ENCODE measurements around the gene TRPM4. TPM values are rescaled to one million over a fixed set of nuclear protein-coding genes. Genes with fewer than 3 reads are reported as not detected.

Gene TRPM4
- total and polyA plus RNA-seq, 2 experiments from 2014 or later, result 74.2 to 106 TPM

GRCh38 chr19:49256691-49257090 is 99.1 kb downstream of the TRPM4 start:
- TF ChIP-seq, protein P1, sequence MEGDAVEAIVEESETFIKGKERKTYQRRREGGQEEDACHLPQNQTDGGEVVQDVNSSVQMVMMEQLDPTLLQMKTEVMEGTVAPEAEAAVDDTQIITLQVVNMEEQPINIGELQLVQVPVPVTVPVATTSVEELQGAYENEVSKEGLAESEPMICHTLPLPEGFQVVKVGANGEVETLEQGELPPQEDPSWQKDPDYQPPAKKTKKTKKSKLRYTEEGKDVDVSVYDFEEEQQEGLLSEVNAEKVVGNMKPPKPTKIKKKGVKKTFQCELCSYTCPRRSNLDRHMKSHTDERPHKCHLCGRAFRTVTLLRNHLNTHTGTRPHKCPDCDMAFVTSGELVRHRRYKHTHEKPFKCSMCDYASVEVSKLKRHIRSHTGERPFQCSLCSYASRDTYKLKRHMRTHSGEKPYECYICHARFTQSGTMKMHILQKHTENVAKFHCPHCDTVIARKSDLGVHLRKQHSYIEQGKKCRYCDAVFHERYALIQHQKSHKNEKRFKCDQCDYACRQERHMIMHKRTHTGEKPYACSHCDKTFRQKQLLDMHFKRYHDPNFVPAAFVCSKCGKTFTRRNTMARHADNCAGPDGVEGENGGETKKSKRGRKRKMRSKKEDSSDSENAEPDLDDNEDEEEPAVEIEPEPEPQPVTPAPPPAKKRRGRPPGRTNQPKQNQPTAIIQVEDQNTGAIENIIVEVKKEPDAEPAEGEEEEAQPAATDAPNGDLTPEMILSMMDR (IDR thresholded peaks at IDR 0.05; ENCODE audit: low read depth, low read length), result no peak
- Histone ChIP-seq H3K4me3 (no peak overlapping the region), H3K9me3 (ENCODE audit: low read depth) (no peaks in the 10 kb centered on the region), H3K27me3 (no peaks in the 10 kb centered on the region), H3K27ac (no peak overlapping the region), H3K36me3 (no peaks in the 10 kb centered on the region), H3K4me1 (ENCODE audit: low read depth) (no peaks in the 10 kb centered on the region)
- DNase-seq (ENCODE audit: low read depth in 1 of 2, low spot score in 1 of 2), result no peak

Other genes starting within 250 kb of the TRPM4 start
- gene DHDH, start 224.1 kb upstream of the TRPM4 start, total RNA-seq, result 2.2 and 4.8 TPM in 2 replicates
- 7.0 and 10.2 TPM in 2 replicates for gene DHDH, start 224.1 kb upstream of the TRPM4 start, polyA plus RNA-seq
- gene BAX, start 202.9 kb upstream of the TRPM4 start, total RNA-seq, result 64.2 and 126 TPM in 2 replicates
- gene BAX, start 202.9 kb upstream of the TRPM4 start, polyA plus RNA-seq, result 68.7 and 95.2 TPM in 2 replicates
- 760 and 891 TPM in 2 replicates for gene FTL, start 192.5 kb upstream of the TRPM4 start, total RNA-seq
- 1,227 and 1,335 TPM in 2 replicates for gene FTL, start 192.5 kb upstream of the TRPM4 start, polyA plus RNA-seq
- gene GYS1, start 164.5 kb upstream of the TRPM4 start, total RNA-seq, result 155 and 165 TPM in 2 replicates
- gene GYS1, start 164.5 kb upstream of the TRPM4 start, polyA plus RNA-seq, result 175 and 195 TPM in 2 replicates
- gene RUVBL2, start 163.9 kb upstream of the TRPM4 start, total RNA-seq, result 240 and 294 TPM in 2 replicates
- gene RUVBL2, start 163.9 kb upstream of the TRPM4 start, polyA plus RNA-seq, result 128 and 167 TPM in 2 replicates
- gene LHB, start 140.7 kb upstream of the TRPM4 start, total RNA-seq, result 1.8 TPM in 1 of 2 replicates, not detected in the other
- gene LHB, start 140.7 kb upstream of the TRPM4 start, polyA plus RNA-seq, result 2.7 TPM in 1 of 2 replicates, not detected in the other
- gene CGB3, start 133.5 kb upstream of the TRPM4 start, total RNA-seq, result not detected in 2 replicates
- 0.26 TPM in 1 of 2 replicates, not detected in the other for gene CGB3, start 133.5 kb upstream of the TRPM4 start, polyA plus RNA-seq
- gene CGB2, start 125.9 kb upstream of the TRPM4 start, total RNA-seq, result not detected in 2 replicates
- 1.5 TPM in 1 of 2 replicates, not detected in the other for gene CGB2, start 125.9 kb upstream of the TRPM4 start, polyA plus RNA-seq
- gene CGB1, start 120.9 kb upstream of the TRPM4 start, total RNA-seq, result not detected in 2 replicates
- not detected in 2 replicates for gene CGB1, start 120.9 kb upstream of the TRPM4 start, polyA plus RNA-seq
- gene CGB5, start 113.9 kb upstream of the TRPM4 start, total RNA-seq, result not detected in 2 replicates
- gene CGB5, start 113.9 kb upstream of the TRPM4 start, polyA plus RNA-seq, result not detected in 2 replicates
- not detected in 2 replicates for gene CGB8, start 108.7 kb upstream of the TRPM4 start, total RNA-seq
- gene CGB8, start 108.7 kb upstream of the TRPM4 start, polyA plus RNA-seq, result not detected in 2 replicates
- gene CGB7, start 100.0 kb upstream of the TRPM4 start, total RNA-seq, result 3.9 and 8.3 TPM in 2 replicates
- 6.5 and 11.5 TPM in 2 replicates for gene CGB7, start 100.0 kb upstream of the TRPM4 start, polyA plus RNA-seq
- gene NTF4, start 93.0 kb upstream of the TRPM4 start, total RNA-seq, result 11.8 TPM in 2 replicates
- 17.0 and 31.7 TPM in 2 replicates for gene NTF4, start 93.0 kb upstream of the TRPM4 start, polyA plus RNA-seq
- gene KCNA7, start 85.1 kb upstream of the TRPM4 start, total RNA-seq, result 1.1 and 2.3 TPM in 2 replicates
- gene KCNA7, start 85.1 kb upstream of the TRPM4 start, polyA plus RNA-seq, result 1.3 and 1.6 TPM in 2 replicates
- 396 and 598 TPM in 2 replicates for gene SNRNP70, start 72.3 kb upstream of the TRPM4 start, total RNA-seq
- gene SNRNP70, start 72.3 kb upstream of the TRPM4 start, polyA plus RNA-seq, result 470 and 492 TPM in 2 replicates
- gene LIN7B, start 43.4 kb upstream of the TRPM4 start, total RNA-seq, result 20.0 and 24.5 TPM in 2 replicates
- 34.6 and 37.8 TPM in 2 replicates for gene LIN7B, start 43.4 kb upstream of the TRPM4 start, polyA plus RNA-seq
- 2.1 and 12.5 TPM in 2 replicates for gene C19orf73, start 38.6 kb upstream of the TRPM4 start, total RNA-seq
- 3.7 and 9.6 TPM in 2 replicates for gene C19orf73, start 38.6 kb upstream of the TRPM4 start, polyA plus RNA-seq
- 27.3 and 30.4 TPM in 2 replicates for gene PPFIA3, start 38.2 kb upstream of the TRPM4 start, total RNA-seq
- gene PPFIA3, start 38.2 kb upstream of the TRPM4 start, polyA plus RNA-seq, result 29.3 and 32.5 TPM in 2 replicates
- 255 and 389 TPM in 2 replicates for gene HRC, start 2.4 kb upstream of the TRPM4 start, total RNA-seq
- 184 and 255 TPM in 2 replicates for gene HRC, start 2.4 kb upstream of the TRPM4 start, polyA plus RNA-seq
- 1.6 and 2.8 TPM in 2 replicates for gene SLC6A16, start 167.4 kb downstream of the TRPM4 start, total RNA-seq
- gene SLC6A16, start 167.4 kb downstream of the TRPM4 start, polyA plus RNA-seq, result 4.0 and 6.5 TPM in 2 replicates
- not detected in 2 replicates for gene CD37, start 177.6 kb downstream of the TRPM4 start, total RNA-seq
- gene CD37, start 177.6 kb downstream of the TRPM4 start, polyA plus RNA-seq, result 11.9 and 17.9 TPM in 2 replicates
- 84.3 and 108 TPM in 2 replicates for gene TEAD2, start 204.6 kb downstream of the TRPM4 start, total RNA-seq
- 82.9 and 111 TPM in 2 replicates for gene TEAD2, start 204.6 kb downstream of the TRPM4 start, polyA plus RNA-seq
- 11.0 and 12.7 TPM in 2 replicates for gene DKKL1, start 206.1 kb downstream of the TRPM4 start, total RNA-seq
- 14.0 and 17.6 TPM in 2 replicates for gene DKKL1, start 206.1 kb downstream of the TRPM4 start, polyA plus RNA-seq
- 0.27 TPM in 1 of 2 replicates, not detected in the other for gene KASH5, start 230.5 kb downstream of the TRPM4 start, total RNA-seq
- 1.2 TPM in 1 of 2 replicates, not detected in the other for gene KASH5, start 230.5 kb downstream of the TRPM4 start, polyA plus RNA-seq